SK-N-MC (cell line): ENCODE measurements around the gene NT5DC1.

Experiments used
- DNase-seq: peaks from one replicate; pipeline ENCODE4 v3.0.0-alpha.2; 2011; ENCODE audit warnings: low read depth, low spot score
- H3K27ac ChIP-seq: fragments of 200-600 bp; sonication (generic); 2 replicates; pipeline ENCODE4 v1.5.1; 2016; ENCODE audit warnings: mixed run types
- H3K36me3 ChIP-seq: fragments of 200-600 bp; sonication (generic); 2 replicates; pipeline ENCODE4 v1.6.1; 2017; ENCODE audit warnings: antibody characterized with exemption, low read length, mixed read lengths; ENCODE audit not compliant: insufficient read depth
- H3K4me3 ChIP-seq: fragments of 200-600 bp; sonication (generic); 2 replicates; pipeline ENCODE4 v1.5.1; 2016
- H3K9ac ChIP-seq: fragments of 200-600 bp; sonication (generic); 2 replicates; pipeline ENCODE4 v1.8.0; 2017; ENCODE audit warnings: mixed run types, mixed read lengths; ENCODE audit not compliant: insufficient read length
- H3K9me3 ChIP-seq: fragments of 200-600 bp; sonication (generic); 2 replicates; pipeline ENCODE4 v1.6.1; 2017; ENCODE audit warnings: low read depth, mild to moderate bottlenecking, antibody characterized with exemption, low read length, moderate library complexity, mixed read lengths
- EZH2 ChIP-seq: fragments of 200-600 bp; sonication (generic); IDR thresholded peaks from one replicate; pipeline ENCODE4 v1.6.1; 2017; ENCODE audit warnings: antibody characterized with exemption
- FOXP2 ChIP-seq: optimal IDR thresholded peaks from 2 replicates; pipeline ENCODE3; 2011; ENCODE audit warnings: mild to moderate bottlenecking, moderate library complexity; ENCODE audit not compliant: insufficient read depth; ENCODE audit errors: extremely low read length, control extremely low read depth
- POLR2AphosphoS5 ChIP-seq: IDR thresholded peaks from 2 replicates; pipeline ENCODE4 v1.6.1; 2012; ENCODE audit warnings: mild to moderate bottlenecking, low read depth, low read length, borderline replicate concordance

The NT5DC1 gene

GRCh38 chr6:116239856-116240255 is 139.2 kb downstream of the NT5DC1 start:
- no peak overlapping the region for H3K9ac ChIP-seq
- no peaks in the 10 kb centered on the region for H3K9me3 ChIP-seq
- H3K4me3 ChIP-seq, result no peak overlapping the region
- H3K27ac ChIP-seq, result no peak overlapping the region
- H3K36me3 ChIP-seq, result no peaks in the 10 kb centered on the region
- TF ChIP-seq EZH2 (no peak), POLR2AphosphoS5 (no peak), FOXP2 (no peak)
- DNase-seq, result no peak

- H3K4me3 ChIP-seq, result no peak overlapping the region
- H3K36me3 ChIP-seq, result no peaks in the 10 kb centered on the region
- TF ChIP-seq FOXP2, result no peak
- no peak for TF ChIP-seq POLR2AphosphoS5
- no peak for TF ChIP-seq EZH2
- H3K9ac ChIP-seq, result no peak overlapping the region
- no peak overlapping the region for H3K27ac ChIP-seq
- DNase-seq, result no peak
- H3K9me3 ChIP-seq, result no peaks in the 10 kb centered on the region
These were observed 143.6 kb downstream of the NT5DC1 start for GRCh38 chr6:116244284-116244683.

- no peak for DNase-seq
- Histone ChIP-seq H3K9me3 (no peaks in the 10 kb centered on the region), H3K36me3 (no peaks in the 10 kb centered on the region), H3K9ac (no peak overlapping the region), H3K27ac (no peak overlapping the region), H3K4me3 (no peak overlapping the region)
- no peak for TF ChIP-seq FOXP2
- no peak for TF ChIP-seq POLR2AphosphoS5
- TF ChIP-seq EZH2, result no peak
These were observed 145.4 kb downstream of the NT5DC1 start for GRCh38 chr6:116246089-116246488.

GRCh38 chr6:116247285-116247684 is 146.6 kb downstream of the NT5DC1 start:
- TF ChIP-seq EZH2, result no peak
- TF ChIP-seq FOXP2, result no peak
- TF ChIP-seq POLR2AphosphoS5, result no peak
- Histone ChIP-seq H3K36me3 (peaks cover 5% of the 10 kb centered on the region; the same call in 1 of the 2 replicates), H3K27ac (no peak overlapping the region), H3K9ac (no peak overlapping the region), H3K9me3 (no peaks in the 10 kb centered on the region), H3K4me3 (no peak overlapping the region)
- DNase-seq, result no peak

- TF ChIP-seq EZH2 (no peak), POLR2AphosphoS5 (no peak), FOXP2 (no peak)
- H3K36me3 ChIP-seq, result peaks cover 8% of the 10 kb centered on the region; the same call in 1 of the 2 replicates
- H3K4me3 ChIP-seq, result no peak overlapping the region
- no peaks in the 10 kb centered on the region for H3K9me3 ChIP-seq
- DNase-seq, result no peak
- H3K27ac ChIP-seq, result no peak overlapping the region
- H3K9ac ChIP-seq, result no peak overlapping the region
These were observed 147.9 kb downstream of the NT5DC1 start for GRCh38 chr6:116248577-116248976.

- Histone ChIP-seq H3K4me3 (peak overlapping the region; percentile 85), H3K27ac (peak overlapping the region; percentile 46), H3K9ac (peak overlapping the region; percentile 51), H3K9me3 (no peaks in the 10 kb centered on the region), H3K36me3 (peaks cover 8% of the 10 kb centered on the region; the same call in 1 of the 2 replicates)
- no peak for DNase-seq
- TF ChIP-seq POLR2AphosphoS5, result 0 out of 2 replicates have a peak, but pooled peaks have one; percentile 29
- TF ChIP-seq EZH2, result no peak
- no peak for TF ChIP-seq FOXP2
These were observed 151.1 kb downstream of the NT5DC1 start for GRCh38 chr6:116251568-116252384.

- Histone ChIP-seq H3K36me3 (peaks cover 8% of the 10 kb centered on the region; the same call in 1 of the 2 replicates), H3K9ac (peak overlapping the region; percentile 97), H3K4me3 (peak overlapping the region; percentile 85), H3K9me3 (no peaks in the 10 kb centered on the region), H3K27ac (no peak overlapping the region)
- TF ChIP-seq EZH2 (no peak), POLR2AphosphoS5 (no peak), FOXP2 (no peak)
- DNase-seq, result no peak
These were observed 152.5 kb downstream of the NT5DC1 start for GRCh38 chr6:116253188-116253504.

- peak; percentile 92 for DNase-seq
- H3K9me3 ChIP-seq, result no peaks in the 10 kb centered on the region
These were observed 153.0 kb downstream of the NT5DC1 start, which contains the start of gene TSPYL4 for GRCh38 chr6:116253505-116254296. TSS of gene TSPYL4 (minus strand) at chr6:116254075. CDS start at chr6:116254008, 67 bp downstream.

More at GRCh38 chr6:116253505-116254296, 153.0 kb downstream of the NT5DC1 start, which contains the start of gene TSPYL4:
- H3K36me3 ChIP-seq, result peaks cover 8% of the 10 kb centered on the region; the same call in 1 of the 2 replicates
- peak within 1 kb of the TSS; percentile 83 for H3K27ac ChIP-seq
- peak within 1 kb of the TSS; percentile 85 for H3K4me3 ChIP-seq
- TF ChIP-seq FOXP2, result no peak
- TF ChIP-seq POLR2AphosphoS5, result peak; percentile 94
- TF ChIP-seq EZH2, result no peak
- H3K9ac ChIP-seq, result peak within 1 kb of the TSS; percentile 97
